ENCODE measurements around the gene AHI1.

AHI1 gene

DNA sequence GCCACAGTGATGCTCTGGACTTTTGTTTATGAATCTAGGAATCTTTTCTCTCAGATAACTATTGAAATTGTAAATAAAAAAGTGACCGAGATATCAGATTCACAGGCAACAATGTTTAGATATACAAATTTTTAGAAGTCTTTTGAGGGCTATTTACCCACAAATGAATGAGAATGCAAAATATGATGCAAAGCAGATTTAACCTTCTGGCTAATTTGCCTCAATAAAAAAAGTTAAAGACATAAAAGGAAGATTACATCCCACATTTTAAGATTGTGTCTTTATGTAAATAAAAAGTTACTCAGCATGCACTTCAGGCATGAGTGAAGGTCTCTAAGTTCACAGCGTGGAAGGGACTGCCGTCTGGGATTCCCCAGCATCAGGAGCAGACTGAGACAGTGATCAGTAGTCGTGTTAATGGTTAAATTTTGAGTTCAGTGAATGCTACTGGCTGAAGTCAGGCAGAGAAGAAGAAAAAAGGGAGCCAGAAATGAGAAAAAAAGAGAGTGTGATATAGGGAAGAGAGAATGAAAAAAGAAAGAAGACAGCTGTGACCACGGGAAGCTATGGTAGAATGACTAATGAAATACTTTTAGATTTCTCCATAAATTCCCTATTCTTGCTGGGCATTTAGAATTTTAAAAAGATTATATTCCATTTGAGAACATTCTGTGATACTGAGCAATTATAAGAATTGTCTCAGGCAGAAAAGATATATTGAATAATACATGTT lies 222.8 kb downstream of the AHI1 start:
- no peak for TF ChIP-seq CTCF (IDR thresholded peaks at IDR 0.05; ENCODE audit: low read depth, low read length)
- no peak for DNase-seq (ENCODE audit: extremely low read depth, low read depth)

DNA sequence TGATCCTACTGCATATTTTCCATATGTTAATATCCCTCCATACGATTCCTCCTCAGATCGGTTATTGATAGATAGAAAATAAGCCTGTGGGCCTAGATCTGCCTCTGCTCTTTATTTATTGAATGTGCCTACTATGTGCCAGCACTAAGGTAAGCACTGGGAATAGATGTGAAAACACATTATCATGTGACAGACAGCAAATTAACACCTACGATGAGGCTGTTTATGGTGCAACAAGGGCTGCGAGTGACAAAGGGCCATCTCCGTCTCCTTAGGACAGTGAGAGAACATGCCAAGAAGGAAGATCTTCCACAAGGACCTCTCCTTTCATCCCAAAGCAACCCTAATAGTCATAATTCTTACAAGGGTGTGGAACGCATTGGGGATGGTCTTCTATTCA lies 225.9 kb downstream of the AHI1 start:
- no peak for DNase-seq (ENCODE audit: extremely low read depth, low read depth)
- TF ChIP-seq CTCF (IDR thresholded peaks at IDR 0.05; ENCODE audit: low read depth, low read length): no peak

- no peak for TF ChIP-seq CTCF (IDR thresholded peaks at IDR 0.05; ENCODE audit: low read depth, low read length)
- DNase-seq (ENCODE audit: extremely low read depth, low read depth): no peak
Observed at GRCh38 chr6:135270676-135271536, 226.6 kb downstream of the AHI1 start.

GRCh38 chr6:135269481-135269891 lies 228.1 kb downstream of the AHI1 start:
- no peak for DNase-seq (ENCODE audit: extremely low read depth, low read depth)
- TF ChIP-seq CTCF (IDR thresholded peaks at IDR 0.05; ENCODE audit: low read depth, low read length): no peak

- no peak for TF ChIP-seq CTCF (IDR thresholded peaks at IDR 0.05; ENCODE audit: low read depth, low read length)
Observed at GRCh38 chr6:135268740-135269139, 228.8 kb downstream of the AHI1 start.

DNA sequence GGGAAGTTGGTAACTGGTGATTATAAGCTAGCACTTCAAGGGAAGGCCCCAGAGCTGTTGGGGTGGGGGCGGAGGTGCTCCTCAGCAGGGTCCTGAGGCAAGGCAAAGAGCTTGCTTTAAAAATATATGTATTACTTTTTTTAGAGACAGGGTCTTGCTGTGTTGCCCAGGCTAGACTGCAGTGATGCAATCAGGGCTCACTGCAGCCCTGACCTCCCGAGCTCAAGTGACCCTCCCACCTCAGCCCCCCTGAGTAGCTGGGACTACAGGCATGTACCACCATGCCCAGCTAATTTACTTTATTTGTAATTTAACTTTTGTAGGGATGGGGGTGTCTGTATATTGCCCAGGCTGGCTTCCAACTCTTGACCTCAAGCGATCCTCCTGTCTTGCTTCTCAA lies 229.3 kb downstream of the AHI1 start:
- DNase-seq (ENCODE audit: extremely low read depth, low read depth): no peak
- TF ChIP-seq CTCF (IDR thresholded peaks at IDR 0.05; ENCODE audit: low read depth, low read length): no peak

More at GRCh38 chr6:135268740-135269139, 228.8 kb downstream of the AHI1 start:
- no peak for DNase-seq (ENCODE audit: extremely low read depth, low read depth)

DNA sequence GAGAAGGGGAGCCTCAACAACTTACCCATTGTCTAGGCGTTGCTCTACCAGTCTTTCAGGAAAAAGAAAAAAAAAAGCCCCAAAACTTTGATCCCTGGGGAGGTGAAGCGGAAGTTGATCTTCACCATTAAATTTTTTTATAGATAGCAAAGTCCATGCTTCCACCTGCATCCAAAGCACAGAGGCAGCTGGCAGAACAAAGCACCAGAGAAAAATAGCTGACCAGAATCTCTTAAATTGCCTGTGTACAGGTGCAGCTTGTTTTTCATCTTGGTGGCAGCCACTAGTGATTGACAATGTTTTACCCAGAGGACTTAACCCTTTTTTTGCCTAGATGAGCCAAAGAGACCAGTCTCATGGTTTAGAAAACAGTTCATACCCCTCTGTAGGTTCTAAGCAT lies 230.5 kb downstream of the AHI1 start:
- no peak for DNase-seq (ENCODE audit: extremely low read depth, low read depth)

More for the DNA sequence above, 230.5 kb downstream of the AHI1 start:
- no peak for TF ChIP-seq CTCF (IDR thresholded peaks at IDR 0.05; ENCODE audit: low read depth, low read length)
